ENCODE data around the gene SSBP3. TPM values are rescaled to one million over a fixed set of nuclear protein-coding genes. Genes with fewer than 3 reads are reported as not detected.

Gene SSBP3
- total RNA-seq, 4 donors from 2014 or later = 19.3 to 40.5 (median 31.3) TPM

DNA sequence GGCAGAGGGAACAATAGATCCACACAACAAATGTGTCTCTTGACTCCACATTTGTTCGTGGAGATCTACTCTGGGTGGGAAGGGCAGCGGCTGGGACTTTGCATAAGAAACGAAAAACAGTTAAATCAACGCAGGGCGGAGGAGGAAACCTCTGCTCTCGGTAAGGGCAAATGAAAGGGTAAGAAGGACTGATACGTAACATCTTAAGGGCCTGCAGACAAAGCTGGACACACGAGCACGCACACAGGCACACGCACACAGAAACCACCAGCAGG lies 148.9 kb downstream of the SSBP3 start:
- TF ChIP-seq, protein P1, sequence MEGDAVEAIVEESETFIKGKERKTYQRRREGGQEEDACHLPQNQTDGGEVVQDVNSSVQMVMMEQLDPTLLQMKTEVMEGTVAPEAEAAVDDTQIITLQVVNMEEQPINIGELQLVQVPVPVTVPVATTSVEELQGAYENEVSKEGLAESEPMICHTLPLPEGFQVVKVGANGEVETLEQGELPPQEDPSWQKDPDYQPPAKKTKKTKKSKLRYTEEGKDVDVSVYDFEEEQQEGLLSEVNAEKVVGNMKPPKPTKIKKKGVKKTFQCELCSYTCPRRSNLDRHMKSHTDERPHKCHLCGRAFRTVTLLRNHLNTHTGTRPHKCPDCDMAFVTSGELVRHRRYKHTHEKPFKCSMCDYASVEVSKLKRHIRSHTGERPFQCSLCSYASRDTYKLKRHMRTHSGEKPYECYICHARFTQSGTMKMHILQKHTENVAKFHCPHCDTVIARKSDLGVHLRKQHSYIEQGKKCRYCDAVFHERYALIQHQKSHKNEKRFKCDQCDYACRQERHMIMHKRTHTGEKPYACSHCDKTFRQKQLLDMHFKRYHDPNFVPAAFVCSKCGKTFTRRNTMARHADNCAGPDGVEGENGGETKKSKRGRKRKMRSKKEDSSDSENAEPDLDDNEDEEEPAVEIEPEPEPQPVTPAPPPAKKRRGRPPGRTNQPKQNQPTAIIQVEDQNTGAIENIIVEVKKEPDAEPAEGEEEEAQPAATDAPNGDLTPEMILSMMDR (IDR thresholded peaks at IDR 0.05) = no peak
- TF ChIP-seq POLR2A (IDR thresholded peaks at IDR 0.05) = no peak
- WGBS, 2 donors = 87 to 91% methylated on average over 10 of the region's 10 CpGs
- no peak overlapping the region for H3K4me3 ChIP-seq (ENCODE audit: low read depth, poor library complexity, severe bottlenecking)
- intact Hi-C loops (cut with DNase I; ENCODE audit: low total_unique reads) = no loop called here
- no peak for DNase-seq (ENCODE audit: low spot score in 2 of 2)

DNA sequence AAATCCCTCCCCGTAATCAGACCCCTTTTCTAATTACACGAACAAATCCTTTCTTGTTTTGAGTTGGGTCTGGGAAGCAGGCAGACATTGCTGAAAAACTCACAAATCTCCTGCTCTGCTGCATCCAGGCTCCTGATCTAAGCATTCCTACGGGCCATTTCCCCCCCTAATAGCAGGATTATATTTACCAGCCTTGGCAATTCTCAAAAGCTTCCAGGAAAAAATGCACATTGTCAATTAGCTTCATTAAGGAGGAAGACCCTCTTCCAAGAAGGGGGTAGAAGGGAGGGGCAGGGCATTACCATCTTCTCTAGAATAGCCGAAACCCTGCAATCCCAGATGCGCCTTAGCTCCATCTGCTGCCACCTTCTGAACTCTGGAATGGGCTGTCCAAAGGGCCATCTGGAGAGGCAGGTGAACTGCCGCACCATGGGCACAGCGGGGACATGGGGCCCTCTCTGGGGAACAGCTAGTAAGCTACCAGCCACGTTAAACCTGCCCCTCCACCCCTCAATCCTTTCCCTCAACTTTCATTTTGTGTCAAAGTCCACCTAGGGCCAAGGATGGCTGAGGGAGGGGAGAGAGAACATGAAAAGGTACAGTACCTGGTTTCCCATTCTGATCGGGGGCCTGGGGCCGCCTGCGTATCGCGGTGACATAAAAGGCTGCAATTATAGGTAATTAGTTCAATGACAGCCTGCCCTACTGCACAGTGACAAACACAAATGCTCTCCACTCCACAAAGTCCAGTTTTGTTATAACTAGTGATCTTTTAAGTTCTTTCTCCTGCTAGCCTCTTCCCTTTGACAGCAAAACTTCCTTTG lies 149.5 kb downstream of the SSBP3 start:
- WGBS, 2 donors = 90 to 92% methylated on average over 13 of the region's 13 CpGs
- TF ChIP-seq, protein P1 (IDR thresholded peaks at IDR 0.05) = no peak
- TF ChIP-seq POLR2A (IDR thresholded peaks at IDR 0.05) = no peak
- no peak for DNase-seq (ENCODE audit: low spot score in 2 of 2)
- no peak overlapping the region for H3K4me3 ChIP-seq (ENCODE audit: low read depth, poor library complexity, severe bottlenecking)
- intact Hi-C loops (cut with DNase I; ENCODE audit: low total_unique reads) = no loop called here

GRCh38 chr1:54255026-54255702 lies 151.0 kb downstream of the SSBP3 start:
- no peak for DNase-seq (ENCODE audit: low spot score in 2 of 2)
- no peak overlapping the region for H3K4me3 ChIP-seq (ENCODE audit: low read depth, poor library complexity, severe bottlenecking)
- no peak for TF ChIP-seq POLR2A (IDR thresholded peaks at IDR 0.05)
- TF ChIP-seq, protein P1 (IDR thresholded peaks at IDR 0.05) = no peak
- 84 to 93% methylated on average over 9 of the region's 9 CpGs for WGBS, 2 donors
- intact Hi-C loops (cut with DNase I; ENCODE audit: low total_unique reads) = no loop called here

- no peak for DNase-seq (ENCODE audit: low spot score in 2 of 2)
- TF ChIP-seq, protein P1 (IDR thresholded peaks at IDR 0.05) = no peak
- TF ChIP-seq POLR2A (IDR thresholded peaks at IDR 0.05) = no peak
- 40 to 65% methylated on average over 10 of the region's 10 CpGs for WGBS, 2 donors
- intact Hi-C loops (cut with DNase I; ENCODE audit: low total_unique reads) = no loop called here
- H3K4me3 ChIP-seq (ENCODE audit: low read depth, poor library complexity, severe bottlenecking) = no peak overlapping the region
These were observed 152.1 kb downstream of the SSBP3 start for GRCh38 chr1:54254055-54254454.

DNA sequence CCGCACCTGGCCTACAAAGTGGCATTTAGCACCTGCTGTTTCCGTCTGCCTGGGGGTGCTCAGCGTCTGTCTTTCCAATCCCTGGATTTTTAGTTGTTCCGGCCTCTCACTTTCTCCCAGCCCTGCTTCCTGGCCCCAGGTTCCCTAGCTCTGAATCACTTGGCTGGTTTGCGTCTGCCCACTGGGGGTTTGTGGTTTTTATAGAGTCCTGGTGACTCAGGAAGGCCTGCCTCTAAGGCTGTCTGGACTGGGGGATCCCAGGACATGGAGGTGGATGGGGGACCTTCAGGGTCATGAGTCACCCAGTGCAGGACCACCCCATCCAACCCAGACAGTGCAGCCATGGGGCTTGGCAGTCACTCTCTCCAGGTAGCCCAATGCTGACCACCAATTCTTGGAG lies 152.7 kb downstream of the SSBP3 start:
- WGBS, 2 donors = 66 to 68% methylated on average over 5 of the region's 5 CpGs
- intact Hi-C loops (cut with DNase I; ENCODE audit: low total_unique reads) = no loop called here
- no peak for DNase-seq (ENCODE audit: low spot score in 2 of 2)
- TF ChIP-seq, protein P1 (IDR thresholded peaks at IDR 0.05) = no peak
- TF ChIP-seq POLR2A (IDR thresholded peaks at IDR 0.05) = no peak
- no peak overlapping the region for H3K4me3 ChIP-seq (ENCODE audit: low read depth, poor library complexity, severe bottlenecking)
